GM13976 (cell line): ENCODE data around the gene CYP4F8.

Source experiments
- DNase-seq: peaks from one replicate; pipeline ENCODE4 v3.0.0; 2012; ENCODE audit warnings: low spot score
- CTCF ChIP-seq: IDR thresholded peaks from 2 replicates; pipeline ENCODE4 v1.5.1; 2012; ENCODE audit warnings: borderline replicate concordance, mild to moderate bottlenecking; ENCODE audit not compliant: insufficient read depth; ENCODE audit errors: extremely low read depth, missing control alignments, control extremely low read depth
- in situ Hi-C: fragments of 300-500 bp; cut with MboI; formaldehyde crosslinking; loops from one replicate; pipeline ENCODE4 v1.12.0; 2022; ENCODE audit warnings: low sequenced_read_pairs, mixed read lengths, inconsistent platforms; ENCODE audit not compliant: unreplicated experiment

The CYP4F8 gene

GRCh38 chr19:15656467-15656866 is 41.4 kb downstream of the CYP4F8 start:
- DNase-seq: no peak
- no peak for TF ChIP-seq CTCF
- in situ Hi-C loops: no loop called here

- in situ Hi-C loops: no loop called here
- no peak for TF ChIP-seq CTCF
These were observed 48.2 kb downstream of the CYP4F8 start for GRCh38 chr19:15663247-15663646.

GRCh38 chr19:15666186-15666585 is 51.2 kb downstream of the CYP4F8 start:
- no peak for DNase-seq
- in situ Hi-C loops: no loop called here
- no peak for TF ChIP-seq CTCF

More at GRCh38 chr19:15663247-15663646, 48.2 kb downstream of the CYP4F8 start:
- no peak for DNase-seq

GRCh38 chr19:15666883-15667282 is 51.9 kb downstream of the CYP4F8 start:
- in situ Hi-C loops: no loop called here
- no peak for DNase-seq

GRCh38 chr19:15669440-15669839 is 54.4 kb downstream of the CYP4F8 start:
- TF ChIP-seq CTCF: no peak
- in situ Hi-C loops: no loop called here

More at GRCh38 chr19:15666883-15667282, 51.9 kb downstream of the CYP4F8 start:
- no peak for TF ChIP-seq CTCF

GRCh38 chr19:15669891-15670290 is 54.9 kb downstream of the CYP4F8 start:
- no peak for DNase-seq
- in situ Hi-C loops: no loop called here
- no peak for TF ChIP-seq CTCF

More at GRCh38 chr19:15669440-15669839, 54.4 kb downstream of the CYP4F8 start:
- DNase-seq: no peak
